Lower lobe of right lung (tissue), 2 donors: Measurements from ENCODE around the gene SPIN1. TPM values are rescaled to one million over a fixed set of nuclear protein-coding genes. Genes with fewer than 3 reads are reported as not detected.

Experiments
- ATAC-seq, 2 donors: fragments of 200-7000 bp; cut with Tn5 transposase; one replicate each; pipeline ENCODE4 v1.9.1; 2020 to 2022; ENCODE audit warnings: mild to moderate bottlenecking in 2 of 2, moderate library complexity in 2 of 2
- DNase-seq: peaks from one replicate; pipeline ENCODE4 v3.0.0-alpha.2; 2020
- H3K27ac ChIP-seq: fragments of 200-600 bp; one replicate; pipeline ENCODE4 v1.8.0; 2022
- H3K27me3 ChIP-seq: fragments of 200-600 bp; one replicate; pipeline ENCODE4 v1.8.0; 2022; ENCODE audit warnings: low read depth
- H3K36me3 ChIP-seq: fragments of 200-600 bp; one replicate; pipeline ENCODE4 v1.8.0; 2022; ENCODE audit warnings: mild to moderate bottlenecking
- H3K4me1 ChIP-seq: fragments of 200-600 bp; one replicate; pipeline ENCODE4 v1.8.0; 2022
- H3K4me3 ChIP-seq: fragments of 200-600 bp; one replicate; pipeline ENCODE4 v1.8.0; 2022; ENCODE audit warnings: mild to moderate bottlenecking
- H3K9me3 ChIP-seq: fragments of 200-600 bp; one replicate; pipeline ENCODE4 v1.8.0; 2022
- CTCF ChIP-seq: fragments of 200-600 bp; IDR thresholded peaks from one replicate; pipeline ENCODE4 v1.8.0; 2022; ENCODE audit warnings: antibody characterized with exemption, mild to moderate bottlenecking
- intact Hi-C: fragments of 100-400 bp; cut with DNase I; formaldehyde crosslinking; loops from one replicate; pipeline ENCODE4 v1.11.0; 2022
- total RNA-seq: library from RNA; stranded (reverse); fragmentation: NEBNext Ultra II Directional; extraction: Animal tissue kit (Norgen Biotek cat#: 25700); gene quantifications from one replicate; pipeline ENCODE4 v1.2.1, GENCODE V29; 2021
- donor health status: DM: no; HTN: yes; CAD: no; lungs with severe emphysema.

SPIN1 gene
- total RNA-seq, 1 donor from 2014 or later: 59.5 TPM

- peaks cover 32% of the 10 kb centered on the region for H3K36me3 ChIP-seq
- ATAC-seq (no peak), DNase-seq (no peak)
- H3K27ac ChIP-seq: no peak overlapping the region
- H3K4me3 ChIP-seq: no peak overlapping the region
- no peaks in the 10 kb centered on the region for H3K27me3 ChIP-seq
- H3K9me3 ChIP-seq: no peaks in the 10 kb centered on the region
- no peak for TF ChIP-seq CTCF
- intact Hi-C loops: no loop called here
- H3K4me1 ChIP-seq: no peaks in the 10 kb centered on the region
Observed at GRCh38 chr9:88447431-88447830, 59.2 kb downstream of the SPIN1 start.

GRCh38 chr9:88451160-88451559 is 62.9 kb downstream of the SPIN1 start:
- DNase-seq (no peak), ATAC-seq (no peak)
- Histone ChIP-seq H3K27me3 (no peaks in the 10 kb centered on the region), H3K9me3 (no peaks in the 10 kb centered on the region), H3K4me1 (no peaks in the 10 kb centered on the region), H3K27ac (no peak overlapping the region), H3K36me3 (peaks cover 39% of the 10 kb centered on the region), H3K4me3 (no peak overlapping the region)
- intact Hi-C loops: no loop called here
- no peak for TF ChIP-seq CTCF

GRCh38 chr9:88458716-88459465 is 70.6 kb downstream of the SPIN1 start:
- Histone ChIP-seq H3K27me3 (no peaks in the 10 kb centered on the region), H3K4me3 (no peak overlapping the region), H3K4me1 (no peaks in the 10 kb centered on the region), H3K27ac (no peak overlapping the region), H3K36me3 (peaks cover 15% of the 10 kb centered on the region), H3K9me3 (no peaks in the 10 kb centered on the region)
- DNase-seq: no peak
- intact Hi-C loops: no loop called here
- no peak for TF ChIP-seq CTCF
- ATAC-seq: no peak

GRCh38 chr9:88460587-88461332 is 72.5 kb downstream of the SPIN1 start:
- TF ChIP-seq CTCF: no peak
- Histone ChIP-seq H3K4me1 (peaks cover 4% of the 10 kb centered on the region), H3K36me3 (peaks cover 15% of the 10 kb centered on the region), H3K27me3 (no peaks in the 10 kb centered on the region), H3K4me3 (no peak overlapping the region), H3K27ac (no peak overlapping the region), H3K9me3 (no peaks in the 10 kb centered on the region)
- intact Hi-C loops: no loop called here
- no peak for ATAC-seq
- no peak for DNase-seq

- DNase-seq: no peak
- peaks cover 4% of the 10 kb centered on the region for H3K4me1 ChIP-seq
- no peaks in the 10 kb centered on the region for H3K9me3 ChIP-seq
- ATAC-seq: no peak
- intact Hi-C loops: no loop called here
- H3K27ac ChIP-seq: no peak overlapping the region
- H3K27me3 ChIP-seq: no peaks in the 10 kb centered on the region
- no peak for TF ChIP-seq CTCF
- peaks cover 10% of the 10 kb centered on the region for H3K36me3 ChIP-seq
- no peak overlapping the region for H3K4me3 ChIP-seq
Observed at GRCh38 chr9:88462191-88462590, 73.9 kb downstream of the SPIN1 start.
